Activated CD4-positive, alpha-beta T cell treated with anti-CD3 and anti-CD28 coated beads, Interleukin-2, amount 50 U/mL, for 1 hour (primary cell): ENCODE measurements around the gene PAF1.
A peak's percentile ranks its signal among the peaks of the same experiment; 100 is the strongest.

ENCODE experiments used
- DNase-seq: peaks from one replicate; pipeline ENCODE4 v3.0.0-alpha.2; 2020

The PAF1 gene

GRCh38 chr19:39390751-39391437 lies at the start of gene PAF1, which contains the start of gene MED29:
Gene PAF1, minus strand, starts transcription at chr19:39391106. Its CDS starts 242 bp downstream, at chr19:39390864.
Gene MED29, plus strand, starts transcription at chr19:39391378. Its CDS starts 45 bp downstream, at chr19:39391423.
- peak; percentile 94 for DNase-seq

GRCh38 chr19:39438270-39438934 lies 47.5 kb upstream of the PAF1 start:
- DNase-seq, result no peak

GRCh38 chr19:39436350-39436716 lies 45.4 kb upstream of the PAF1 start:
- DNase-seq, result no peak

GRCh38 chr19:39435499-39436349 lies 44.8 kb upstream of the PAF1 start, which contains the start of gene RPS16:
Gene RPS16, minus strand, starts transcription at chr19:39435949. Its CDS starts 54 bp downstream, at chr19:39435895.
- peak; percentile 99 for DNase-seq

GRCh38 chr19:39434123-39435076 lies 43.5 kb upstream of the PAF1 start:
- DNase-seq, result no peak

- DNase-seq, result no peak
Measured at GRCh38 chr19:39433480-39434079, 42.7 kb upstream of the PAF1 start.

GRCh38 chr19:39432677-39433025 lies 41.7 kb upstream of the PAF1 start:
- no peak for DNase-seq

GRCh38 chr19:39430675-39431593 lies 40.0 kb upstream of the PAF1 start:
- DNase-seq, result peak; percentile 68

- no peak for DNase-seq
Measured at GRCh38 chr19:39428283-39429112, 37.6 kb upstream of the PAF1 start.

GRCh38 chr19:39427707-39428106 lies 36.8 kb upstream of the PAF1 start:
- no peak for DNase-seq

- no peak for DNase-seq
Measured at GRCh38 chr19:39426170-39426569, 35.3 kb upstream of the PAF1 start.

GRCh38 chr19:39425744-39426143 lies 34.8 kb upstream of the PAF1 start:
- DNase-seq, result no peak

- no peak for DNase-seq
Measured at GRCh38 chr19:39424934-39425333, 34.0 kb upstream of the PAF1 start.

GRCh38 chr19:39423258-39424086 lies 32.6 kb upstream of the PAF1 start:
- no peak for DNase-seq

GRCh38 chr19:39422020-39422419 lies 31.1 kb upstream of the PAF1 start:
- no peak for DNase-seq

GRCh38 chr19:39420769-39421168 lies 29.9 kb upstream of the PAF1 start:
- DNase-seq, result no peak

GRCh38 chr19:39419003-39419402 lies 28.1 kb upstream of the PAF1 start:
- DNase-seq, result no peak

- no peak for DNase-seq
Measured at GRCh38 chr19:39417463-39418181, 26.7 kb upstream of the PAF1 start.
